Activated T-cell treated with anti-CD3 and anti-CD28 coated beads for 1 hour (primary cell): ENCODE measurements around the gene FLRT1.

Source experiments
- DNase-seq: peaks from one replicate; pipeline ENCODE4 v3.0.0-alpha.2; 2020; ENCODE audit warnings: low read depth

Gene FLRT1

DNA sequence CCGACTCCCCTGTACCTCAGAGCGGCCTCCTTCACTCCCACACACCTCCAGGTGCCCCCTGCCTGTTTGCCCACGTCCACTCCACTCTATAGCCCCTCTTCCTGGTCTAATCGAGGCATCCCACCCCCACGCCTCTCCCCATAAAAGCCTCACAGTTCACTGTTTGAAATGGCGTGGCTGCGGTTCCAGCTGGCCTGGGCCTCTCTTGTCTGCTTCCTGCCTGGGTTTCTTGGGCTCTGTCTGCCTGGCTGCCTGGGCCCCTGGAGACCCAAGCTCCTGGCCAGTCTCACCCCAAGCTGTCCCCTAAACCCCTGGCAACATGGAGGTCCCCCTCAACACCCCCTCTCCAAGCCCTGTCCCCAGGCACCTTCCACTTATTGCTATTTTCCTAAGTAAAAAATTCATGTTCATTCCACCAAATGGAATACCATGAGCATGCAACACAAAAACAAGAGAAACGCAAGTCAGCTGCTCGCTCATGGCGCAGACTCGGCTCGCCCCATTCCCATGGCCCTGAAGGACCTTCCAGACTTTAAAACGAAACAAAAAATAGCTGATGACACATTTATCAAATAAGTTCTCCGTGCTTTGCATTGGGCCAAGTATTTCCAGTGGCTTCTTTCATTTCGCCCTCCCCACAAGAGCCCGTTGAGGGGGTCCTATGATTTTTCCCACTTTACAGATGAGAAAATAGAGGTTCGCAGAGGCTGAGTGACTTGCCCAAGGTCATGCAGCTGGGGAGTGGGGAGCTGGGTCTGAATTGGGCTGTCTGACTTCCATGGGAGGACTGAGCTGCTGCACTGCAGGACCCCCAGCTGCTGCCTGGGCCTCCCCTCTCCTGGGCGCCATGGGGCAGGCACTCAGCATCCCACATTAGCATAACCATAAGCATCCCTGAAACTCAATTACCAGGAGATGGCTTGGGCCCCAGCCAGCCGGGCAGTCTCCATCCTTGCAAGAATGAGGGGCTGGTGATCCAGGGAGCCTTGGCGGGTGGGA, 11.7 kb upstream of the FLRT1 start:
- no peak for DNase-seq

DNA sequence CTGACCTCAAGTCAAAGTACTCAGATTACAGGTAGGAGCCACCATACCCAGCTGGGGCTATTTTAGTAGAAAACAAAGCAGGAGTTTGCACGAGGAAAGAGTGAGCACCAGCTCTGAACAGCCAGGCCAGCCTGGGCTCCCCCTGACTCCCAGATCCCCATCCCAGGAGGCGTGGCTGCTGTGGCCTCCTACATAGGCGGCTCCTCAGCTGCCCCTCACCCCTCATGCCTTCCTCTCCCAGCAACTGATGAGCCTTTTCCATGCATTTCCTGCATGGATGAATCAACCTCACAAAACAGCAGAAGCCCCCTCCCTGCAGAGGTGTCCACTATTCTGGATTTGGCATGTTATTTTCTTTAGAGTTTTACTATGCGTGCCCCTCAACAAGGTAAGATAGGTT, 10.5 kb upstream of the FLRT1 start:
- DNase-seq = no peak

DNA sequence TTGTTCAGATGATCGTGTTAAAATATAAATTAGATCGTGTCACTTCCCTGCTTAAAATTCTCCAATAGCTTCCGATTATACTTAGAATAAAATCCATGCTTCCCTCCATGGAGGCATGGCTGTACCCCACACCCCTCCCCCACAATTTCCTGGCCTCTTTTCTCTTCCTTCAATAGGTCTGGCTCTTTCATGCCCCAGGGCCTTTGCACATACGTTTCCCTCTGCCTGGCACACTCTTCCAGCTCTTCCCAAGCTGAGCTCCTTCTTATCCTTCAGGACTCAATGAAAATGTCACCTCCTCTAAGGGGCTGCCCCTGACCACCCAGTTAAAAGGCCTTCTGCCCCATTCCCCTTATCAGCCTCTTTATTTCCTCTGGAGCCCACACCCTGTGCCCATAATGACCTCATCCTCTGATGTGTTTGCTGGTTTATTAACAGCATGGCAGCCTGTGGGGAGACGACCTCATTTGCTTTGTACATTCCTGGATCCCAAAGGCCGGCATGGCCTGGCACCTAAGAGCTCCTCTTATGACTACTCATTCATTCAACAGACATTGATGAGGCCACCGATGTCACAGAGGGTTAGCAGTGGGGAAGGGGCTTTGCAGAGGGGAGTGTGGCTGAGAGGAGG, 9.0 kb upstream of the FLRT1 start:
- DNase-seq = no peak

DNA sequence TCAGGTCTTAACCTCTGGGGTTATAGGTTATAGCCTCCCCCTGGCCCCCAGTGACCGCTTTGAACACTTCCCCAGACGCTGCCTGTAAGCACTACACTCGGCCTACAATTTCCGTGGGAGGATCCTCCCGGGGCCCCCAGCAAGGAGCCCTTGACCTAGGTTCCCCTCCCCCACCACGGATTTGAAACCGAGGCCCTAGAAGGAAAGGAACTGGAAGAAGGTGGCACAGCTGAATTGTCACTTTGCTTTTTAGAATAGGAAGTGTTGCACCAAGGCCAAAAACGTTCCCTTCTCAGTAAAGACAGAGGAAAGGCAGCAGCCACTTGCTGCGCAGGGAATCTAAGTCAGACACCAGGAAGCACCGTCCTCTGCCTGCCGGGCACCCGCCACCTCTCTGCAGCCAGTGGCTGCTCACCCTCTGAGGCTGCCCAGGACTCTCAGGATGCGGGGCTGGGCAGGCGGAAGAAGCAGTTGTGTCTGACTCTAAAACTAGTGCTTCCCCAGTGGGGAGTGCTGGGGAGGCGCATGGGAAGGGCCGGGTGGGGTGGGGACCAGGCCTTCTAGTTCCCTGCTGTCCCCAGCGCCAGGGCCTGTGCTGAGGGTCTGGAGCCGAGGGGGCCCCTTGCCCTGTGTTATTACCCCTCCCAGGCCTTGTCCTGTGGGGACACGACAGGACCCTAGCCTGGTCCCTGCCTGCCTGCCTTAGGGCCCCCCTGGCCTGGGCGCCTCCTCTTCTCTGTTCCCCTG, 7.9 kb upstream of the FLRT1 start:
- DNase-seq = no peak

DNA sequence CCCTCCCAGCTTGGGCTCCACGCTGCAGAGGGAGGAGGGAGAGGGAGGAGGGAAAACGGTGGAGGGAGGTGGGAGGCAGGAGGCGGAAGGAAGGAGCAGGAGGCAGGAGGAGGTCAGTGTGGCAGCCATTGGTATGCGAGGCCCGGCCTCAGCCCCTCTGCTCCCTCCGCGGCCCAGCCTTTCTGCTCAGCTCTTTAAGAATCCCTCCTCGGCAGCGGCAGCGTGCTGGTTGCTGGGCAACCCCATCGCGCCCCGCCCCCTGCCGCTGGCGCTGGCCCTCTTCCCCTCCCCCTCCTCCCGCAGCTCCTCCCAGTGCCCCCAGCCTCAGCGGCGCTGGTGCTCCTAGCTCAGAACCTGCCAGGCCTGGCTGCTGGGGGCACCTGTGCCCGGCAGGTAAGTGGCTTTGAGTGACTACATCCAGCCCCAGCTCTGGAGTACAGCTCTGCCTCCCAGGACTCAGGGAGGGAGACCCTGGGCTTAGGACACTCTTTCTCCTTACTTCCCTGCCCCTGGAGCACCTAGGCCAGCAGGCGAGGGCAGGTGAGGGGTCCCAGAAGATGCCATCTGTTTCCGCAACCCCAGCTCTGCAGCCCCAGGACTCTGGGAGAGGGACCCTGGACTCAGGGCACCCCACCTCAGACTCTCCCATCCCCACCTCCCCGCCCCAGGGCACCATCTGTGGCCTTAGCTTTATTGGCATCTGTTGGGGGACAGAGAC, 7.2 kb upstream of the FLRT1 start:
- no peak for DNase-seq

DNA sequence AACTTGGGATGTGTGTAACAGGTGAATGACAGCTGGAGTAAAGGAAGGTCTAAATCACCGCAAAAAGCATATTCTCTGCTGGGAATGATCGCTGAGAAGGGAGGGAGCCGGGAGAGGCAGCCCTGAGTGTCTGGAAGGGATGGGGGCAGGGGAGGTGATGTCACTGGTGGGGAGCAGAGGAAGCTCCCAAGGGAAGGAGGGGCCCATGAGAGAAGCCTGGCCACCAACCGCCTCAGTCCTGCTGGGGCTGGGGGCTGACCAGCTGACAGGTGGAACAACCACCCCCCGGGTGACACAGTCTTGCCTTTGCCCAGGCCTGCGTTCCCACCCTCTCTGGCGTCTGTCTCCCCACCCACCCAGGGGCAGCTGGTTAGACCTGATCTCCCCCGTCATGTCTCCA, 6.0 kb upstream of the FLRT1 start:
- no peak for DNase-seq

DNA sequence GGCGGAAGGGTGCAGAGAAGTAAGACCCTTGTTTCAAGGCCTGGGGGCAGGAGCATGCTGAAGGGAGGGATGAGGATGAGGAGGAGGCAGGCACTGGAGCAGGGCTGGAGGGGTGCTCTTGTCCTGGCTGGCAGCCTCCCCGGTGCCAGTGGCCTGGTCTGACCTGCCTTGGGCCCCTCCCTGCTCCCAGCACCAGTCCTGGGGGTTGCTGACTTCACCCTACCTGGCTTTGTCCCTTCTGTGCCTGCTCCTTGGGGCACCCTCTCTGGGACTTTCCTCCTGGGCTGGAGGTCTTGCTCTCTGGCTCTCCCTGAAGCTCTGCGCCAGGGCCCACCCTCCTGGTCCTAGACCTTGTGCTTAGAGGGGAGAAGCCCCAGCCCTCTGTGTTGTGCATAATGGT, 4.7 kb upstream of the FLRT1 start:
- no peak for DNase-seq

DNA sequence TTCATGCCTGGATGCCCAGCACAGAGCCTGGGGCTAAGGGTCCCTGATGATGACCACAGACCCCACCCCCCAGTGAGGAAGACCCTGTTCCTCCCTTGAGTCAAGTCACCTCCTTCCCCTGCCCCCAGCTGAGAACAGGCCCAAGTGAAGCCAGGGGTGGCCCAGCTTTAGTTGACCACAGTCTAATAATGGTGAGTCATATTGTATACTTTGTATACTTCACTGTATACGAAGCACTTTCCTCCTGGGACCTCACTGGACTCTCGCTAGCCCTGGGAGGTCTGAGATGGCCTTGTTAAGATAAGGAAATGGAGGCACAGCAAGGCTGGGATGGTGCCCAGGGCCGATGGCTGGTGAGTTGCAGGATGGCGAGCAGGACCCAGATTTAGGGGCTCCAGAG, 3.7 kb upstream of the FLRT1 start:
- no peak for DNase-seq

DNA sequence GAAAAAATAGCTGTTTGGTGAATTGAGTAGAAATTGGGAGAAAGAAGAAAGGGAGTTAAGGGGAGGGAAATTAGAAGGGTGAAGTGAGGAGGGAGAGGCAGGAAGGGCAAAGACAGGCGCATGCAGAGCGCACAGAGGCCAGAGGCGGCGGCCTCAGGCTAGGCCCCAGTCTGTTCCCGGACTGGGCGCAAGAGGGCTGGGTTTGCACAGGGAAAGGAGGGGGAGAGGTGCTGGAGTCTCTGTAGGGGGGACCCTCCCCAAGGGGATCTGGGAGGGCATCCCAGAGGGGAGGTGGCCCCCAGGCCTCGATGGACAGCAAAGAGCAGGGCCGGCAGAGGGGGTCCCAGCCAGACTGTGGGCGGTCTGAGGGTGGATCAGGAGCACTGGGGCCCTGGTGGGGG, 1.3 kb upstream of the FLRT1 start:
- DNase-seq = no peak

DNA sequence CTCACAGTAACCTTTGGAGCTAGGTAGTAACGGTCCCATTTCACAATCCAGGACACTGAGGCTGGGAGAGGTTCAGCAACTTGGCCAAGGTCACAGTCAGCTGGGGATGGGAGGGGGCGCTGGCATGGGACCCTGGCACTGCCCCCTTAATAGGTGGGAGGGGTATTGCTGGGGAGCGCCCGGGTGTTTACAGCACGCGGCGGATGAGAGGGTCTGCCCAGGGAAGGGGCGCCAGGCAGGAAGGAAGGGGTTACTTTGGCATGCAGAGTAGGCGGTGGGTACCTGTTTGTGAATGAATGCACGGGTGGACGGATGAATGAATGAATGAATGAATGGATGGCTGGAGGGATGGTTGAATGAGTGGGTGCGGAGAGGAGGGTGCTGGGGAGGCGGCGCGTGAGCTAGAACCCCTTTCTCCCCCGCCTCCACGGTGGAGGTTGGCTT, 628 bp upstream of the FLRT1 start:
- DNase-seq = no peak

DNA sequence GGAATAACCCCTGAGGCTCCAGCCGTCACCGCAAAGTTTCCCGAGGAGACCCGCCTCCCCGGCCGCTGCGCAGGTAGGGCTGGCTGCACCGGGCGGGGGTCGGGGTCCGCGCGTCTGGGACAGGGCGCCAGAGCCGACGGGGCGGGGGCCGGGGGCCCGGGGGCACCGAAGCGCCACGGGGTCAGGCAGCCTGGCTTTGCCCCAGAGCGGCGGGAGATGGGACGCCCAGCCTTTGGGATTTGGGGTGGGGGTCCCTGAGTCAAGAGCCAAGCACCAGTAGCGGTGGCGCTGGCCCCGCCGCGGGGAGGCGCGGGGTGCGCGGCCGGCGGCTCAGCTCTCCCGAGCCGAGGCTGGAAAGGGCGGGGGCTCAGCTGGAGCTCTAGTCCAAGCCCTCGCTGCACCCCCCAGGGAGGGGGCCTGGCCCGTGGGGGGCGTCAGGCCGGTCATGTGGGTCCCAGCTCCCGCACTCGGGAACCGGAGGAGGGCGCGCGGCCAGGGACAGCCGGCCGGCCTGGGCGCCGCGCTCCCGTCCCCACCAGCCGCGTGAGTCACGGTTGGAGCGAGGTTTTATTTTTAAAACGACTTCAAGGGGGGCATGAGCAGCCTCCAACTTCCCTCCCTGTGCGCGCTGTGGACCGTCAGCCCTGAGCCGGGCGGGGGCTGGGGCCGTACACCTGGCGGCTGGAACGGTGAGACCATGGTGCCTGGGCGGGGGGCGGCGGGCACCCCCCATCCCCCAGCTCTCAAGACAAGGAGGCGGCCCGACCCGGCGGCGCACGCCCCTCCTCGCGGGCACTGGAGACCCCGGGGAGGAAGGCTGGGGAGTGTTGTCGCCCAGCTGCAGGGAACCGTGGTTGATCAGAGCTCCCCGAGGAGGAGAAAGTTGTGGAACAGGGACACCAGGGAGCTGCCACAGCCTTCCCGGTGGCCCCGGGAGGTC, 626 bp downstream of the FLRT1 start:
- DNase-seq = no peak

DNA sequence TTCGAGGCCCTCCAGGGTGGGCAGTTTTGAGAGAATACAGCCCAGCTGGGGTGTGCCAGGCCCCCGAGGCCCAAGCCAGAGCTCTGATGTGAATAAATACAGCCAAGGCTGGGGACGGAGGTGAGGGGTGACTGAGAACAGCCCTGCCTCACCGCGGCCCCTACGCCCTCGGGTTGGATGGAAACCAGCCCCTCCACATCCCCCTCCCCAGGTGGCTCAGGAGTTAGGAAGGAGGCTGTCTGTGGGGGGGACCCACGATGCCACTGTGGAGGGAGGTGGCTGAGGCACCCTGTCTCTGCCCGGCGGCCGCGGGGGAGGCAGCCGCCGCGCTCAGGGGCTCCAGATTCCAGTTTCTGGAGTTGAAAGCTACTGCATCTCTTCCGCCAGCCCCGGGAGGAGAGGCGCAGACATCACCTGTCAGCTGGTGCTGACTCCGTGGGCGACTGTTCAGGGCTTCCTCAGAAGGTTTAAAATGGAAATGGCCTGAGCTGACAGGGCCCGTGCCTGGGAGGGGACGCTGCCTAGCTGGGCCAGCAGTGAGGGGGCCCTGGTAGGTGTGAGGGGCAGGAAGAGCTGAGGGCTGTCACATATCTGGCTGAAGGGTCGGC, 1.4 kb downstream of the FLRT1 start:
- no peak for DNase-seq

DNA sequence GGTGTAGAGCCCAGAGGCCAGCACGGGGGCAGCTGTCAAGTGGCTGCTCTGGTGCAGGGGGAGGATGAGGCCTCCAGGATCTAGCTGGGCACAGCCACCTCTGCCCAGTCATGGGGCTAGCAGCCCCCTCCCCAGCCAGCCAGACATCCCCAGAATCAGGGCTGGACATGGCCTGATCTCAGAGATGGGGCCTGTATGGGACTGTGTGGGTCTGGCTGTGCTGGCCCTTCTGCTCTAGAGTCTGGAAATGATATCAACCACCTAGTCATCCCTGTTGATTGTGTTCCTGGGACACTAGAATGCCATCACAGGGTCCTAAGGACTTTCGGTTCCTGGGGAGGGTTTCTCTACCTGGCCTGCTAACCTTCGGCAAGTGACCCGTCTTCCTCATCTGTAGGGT, 2.8 kb downstream of the FLRT1 start:
- DNase-seq = no peak

DNA sequence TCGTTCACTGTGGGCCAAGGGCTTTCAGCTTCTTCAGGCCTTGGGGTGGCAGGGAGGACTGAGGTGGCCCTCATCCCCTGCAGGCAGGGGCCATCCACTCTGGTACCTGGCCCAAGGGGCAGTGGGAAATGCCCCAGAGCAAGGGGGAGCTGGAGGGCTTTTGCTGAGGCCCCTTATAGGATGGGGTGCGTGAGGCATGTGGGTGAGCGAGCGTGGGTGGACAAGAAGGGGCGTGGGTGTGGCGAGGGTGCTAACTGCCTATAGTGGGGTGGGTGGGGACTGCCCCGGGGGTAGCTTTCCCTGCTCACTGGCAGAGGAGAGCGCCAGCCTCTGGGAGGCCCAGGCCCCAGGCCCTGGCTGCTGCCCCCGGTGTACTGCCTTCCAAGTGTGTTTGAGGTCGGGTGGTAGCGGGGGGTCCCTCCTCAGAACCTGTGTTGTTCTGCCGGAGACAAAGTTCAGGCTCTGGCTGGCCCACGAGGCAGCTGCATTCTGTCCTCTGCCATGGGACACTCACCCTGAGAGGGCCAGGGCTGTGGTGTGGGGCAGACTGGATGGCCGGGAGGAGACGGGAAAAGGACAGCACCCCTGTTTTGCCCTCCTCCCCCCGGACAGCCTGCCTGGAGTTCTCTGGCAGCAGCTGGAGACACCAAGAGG, 3.4 kb downstream of the FLRT1 start:
- DNase-seq = no peak

DNA sequence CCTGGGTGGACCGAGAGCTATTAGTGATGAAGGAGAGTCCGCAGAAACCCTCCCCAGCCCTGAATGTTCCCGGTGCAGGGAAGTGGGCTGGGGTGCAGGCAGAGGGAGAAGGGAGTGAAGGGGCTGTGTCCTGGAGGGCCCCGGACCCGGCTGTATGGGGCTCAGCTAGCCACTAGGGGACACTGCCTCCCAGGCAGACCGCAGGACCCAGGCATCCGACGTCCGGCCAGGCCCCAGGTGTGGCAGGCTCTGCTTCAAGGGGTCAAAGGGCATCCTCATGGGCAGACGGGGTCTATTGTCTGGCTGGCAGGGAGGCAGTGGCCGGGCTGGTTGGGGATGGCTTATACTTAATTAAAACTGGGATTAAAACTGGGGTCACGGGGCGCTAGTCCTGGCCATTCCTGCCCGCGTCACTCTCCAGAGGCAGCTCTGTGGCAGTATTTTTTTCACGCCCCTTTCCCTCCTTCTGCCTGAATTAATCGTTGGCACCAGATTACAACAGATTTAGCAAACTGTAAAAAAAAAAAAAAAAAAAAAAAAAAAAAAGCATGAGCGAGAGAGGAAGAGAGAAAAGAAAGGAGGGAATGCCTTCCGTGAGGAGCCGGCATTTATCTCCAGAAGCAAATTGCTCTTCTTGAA, 5.1 kb downstream of the FLRT1 start:
- no peak for DNase-seq

DNA sequence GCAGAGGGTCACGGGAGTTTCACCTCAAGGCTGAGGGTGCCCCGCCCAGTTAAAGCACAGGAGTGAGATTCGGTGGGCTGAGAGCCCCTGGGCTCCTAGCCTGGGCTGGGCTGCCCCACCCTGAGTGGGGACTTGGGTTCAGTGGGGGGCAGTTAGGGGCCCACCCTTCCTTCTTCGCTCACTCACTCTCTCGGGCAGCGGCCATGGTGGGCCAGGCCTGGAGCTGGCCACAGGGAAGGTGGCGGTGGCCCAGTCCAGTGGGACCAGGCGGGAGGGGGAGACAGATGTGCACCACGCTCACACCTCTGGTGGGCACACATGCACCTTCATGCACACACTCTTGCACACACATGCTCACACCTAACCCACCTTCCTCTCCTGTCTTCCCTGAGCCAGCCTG, 6.1 kb downstream of the FLRT1 start:
- DNase-seq = no peak

DNA sequence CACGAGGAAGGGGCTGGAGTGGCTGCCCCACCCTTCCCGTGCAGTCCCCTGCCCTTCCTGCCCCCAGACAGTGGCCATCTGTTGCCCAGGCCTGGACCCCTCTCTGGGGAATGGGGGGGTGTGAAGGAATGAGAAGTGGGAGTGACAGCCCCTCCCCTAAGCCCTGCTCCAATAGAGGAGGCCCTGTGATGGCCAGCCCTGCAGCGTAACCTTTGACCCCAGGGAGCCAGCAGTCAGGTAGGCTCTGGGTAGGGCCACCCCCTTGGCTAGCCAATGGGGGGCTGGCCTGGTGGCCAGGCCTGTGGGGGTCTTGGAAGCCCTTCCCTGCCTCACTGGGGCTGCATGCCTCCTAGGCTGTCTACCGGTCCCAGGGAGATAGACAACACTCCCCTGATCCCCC, 6.6 kb downstream of the FLRT1 start:
- no peak for DNase-seq

DNA sequence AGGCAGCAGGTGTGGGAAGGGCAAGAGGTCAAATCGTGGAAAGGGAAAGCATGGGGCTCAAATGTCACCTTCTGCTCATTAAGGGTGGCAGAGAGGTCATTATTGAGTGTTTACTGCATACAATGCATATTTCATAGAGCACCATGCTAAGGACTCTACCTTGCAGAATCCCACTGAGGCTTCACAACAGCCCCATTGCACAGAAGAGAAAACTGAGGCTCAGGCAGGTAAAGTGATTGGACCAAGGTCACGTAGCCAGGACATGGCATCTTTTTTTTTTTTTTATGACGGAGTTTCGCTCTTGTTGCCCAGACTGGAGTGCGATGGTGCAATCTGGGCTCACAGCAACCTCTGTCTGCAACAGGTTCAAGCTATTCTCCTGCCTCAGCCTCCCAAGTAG, 7.8 kb downstream of the FLRT1 start:
- no peak for DNase-seq

DNA sequence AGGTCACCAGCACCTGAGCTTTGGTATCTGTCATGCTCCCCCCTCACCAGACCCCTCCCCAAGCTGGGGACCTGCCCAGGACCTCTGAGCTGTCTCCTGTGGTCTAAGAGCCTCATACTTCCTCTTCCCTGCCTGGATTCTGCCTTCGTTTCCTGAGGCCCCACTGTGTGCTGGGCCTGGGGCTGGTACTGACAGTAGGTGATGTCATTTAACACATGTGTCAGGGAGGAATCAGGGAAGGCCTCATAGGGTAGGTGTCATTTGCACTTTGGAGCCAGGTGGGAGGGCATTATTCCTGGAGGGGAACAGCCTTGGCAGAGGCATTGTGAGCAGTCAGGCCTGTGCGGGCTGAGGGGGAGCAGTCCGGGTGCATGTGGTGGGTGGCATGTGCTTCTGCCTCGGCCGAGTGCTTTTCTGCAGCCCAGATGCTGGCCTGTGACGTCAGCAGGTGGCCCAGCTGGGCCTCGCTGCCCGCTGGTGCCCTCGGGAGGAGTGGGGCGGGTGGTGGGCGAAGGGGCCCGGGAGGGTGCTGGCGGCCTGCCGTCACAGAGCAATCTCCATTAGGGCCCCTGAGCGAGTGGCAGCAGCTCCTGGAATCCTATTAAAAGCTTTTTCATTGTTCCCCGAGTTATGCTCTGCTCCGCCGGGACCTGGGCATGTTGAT, 9.1 kb downstream of the FLRT1 start:
- DNase-seq = no peak
